HepG2 (cell line): ENCODE data around the gene ITGB2. TPM values are rescaled to one million over a fixed set of nuclear protein-coding genes. Genes with fewer than 3 reads are reported as not detected.

ENCODE experiments used
- ATAC-seq: fragments of 200-7000 bp; cut with Tn5 transposase; 3 replicates; pipeline ENCODE4 v1.9.1; 2020; ENCODE audit warnings: mild to moderate bottlenecking, moderate library complexity
- BruUV-seq: library from RNA; stranded (reverse); fragments of 400-500 nt; replicated peaks from 2 replicates; lab custom pipeline; 2021; lab: Mats Ljungman, UMichigan
- CTCF ChIA-PET: fragments of 300-600 bp; formaldehyde crosslinking; extraction: SDS; loops from one replicate; lab custom pipeline; 2021; ENCODE audit warnings: low total read pairs, inconsistent platforms, low intra/inter-chr PET ratio; lab: Yijun Ruan, JAX
- POLR2A ChIA-PET: fragments of 350-600 bp; sonication (Branson Sonifier 250); formaldehyde crosslinking; loops from one replicate; lab custom pipeline; 2020; ENCODE audit warnings: antibody characterized with exemption, inconsistent platforms; lab: Yijun Ruan, JAX
- DNase-seq: peaks from one replicate; pipeline ENCODE4 v3.0.0-alpha.2; 2015; ENCODE audit warnings: low spot score
- FAIRE-seq: peaks from 3 replicates; lab custom pipeline; 2011; peaks lifted over from hg19 to GRCh38; lab: Jason Lieb, UNC
- H2AFZ ChIP-seq: one replicate; pipeline ENCODE4 v1.6.1; 2011; ENCODE audit warnings: low read length, inconsistent platforms
- H3K27ac ChIP-seq: fragments of 300-600 bp; 3 replicates; pipeline ENCODE4 v1.8.0; 2011; ENCODE audit warnings: mixed run types, mild to moderate bottlenecking, mixed read lengths, low read length, inconsistent platforms; ENCODE audit not compliant: insufficient read depth; ENCODE audit errors: extremely low read length
- H3K27me3 ChIP-seq, 2 experiments: fragments of 200-600 bp in 1 of 2; 2 replicates in 1 of 2; 3 replicates in 1 of 2; pipeline versions ENCODE4 v1.6.0 to v1.8.0; 2011; ENCODE audit warnings: low read length in 2 of 2, mild to moderate bottlenecking in 2 of 2, moderate library complexity in 2 of 2, inconsistent platforms in 1 of 2; ENCODE audit not compliant: insufficient read depth in 2 of 2, control insufficient read depth in 1 of 2
- H3K36me3 ChIP-seq, 2 experiments: fragments of 200-600 bp in 1 of 2; replicated peaks in 1 of 2; 2 replicates in 1 of 2; 3 replicates in 1 of 2; pipeline versions ENCODE4 v1.5.1 to v1.8.0; 2011; ENCODE audit warnings: low read length in 2 of 2, inconsistent platforms in 1 of 2; ENCODE audit not compliant: insufficient read depth in 2 of 2, control insufficient read depth in 1 of 2
- H3K4me1 ChIP-seq: 2 replicates; pipeline ENCODE4 v1.5.1; 2012; ENCODE audit warnings: low read length, inconsistent platforms; ENCODE audit not compliant: insufficient read depth
- H3K4me2 ChIP-seq: 2 replicates; pipeline ENCODE4 v1.6.0; 2011; ENCODE audit warnings: low read depth, low read length, inconsistent platforms
- H3K4me3 ChIP-seq, 3 experiments: fragments of 200-600 bp in 1 of 3; sonication (generic), shearing (Covaris generic) in 1 of 3; replicated peaks in 1 of 3; 2 replicates each; pipeline ENCODE4 v1.5.1; 2011 to 2016; ENCODE audit warnings: low read length in 3 of 3, inconsistent platforms in 2 of 3, low read depth in 2 of 3, mild to moderate bottlenecking in 2 of 3, control low read depth in 1 of 3, mixed read lengths in 1 of 3; ENCODE audit not compliant: insufficient read depth in 1 of 3
- H3K79me2 ChIP-seq: one replicate; pipeline ENCODE4 v1.6.1; 2011; ENCODE audit warnings: low read length, inconsistent platforms; ENCODE audit not compliant: insufficient read depth
- H3K9ac ChIP-seq: 2 replicates; pipeline ENCODE4 v1.6.0; 2011; ENCODE audit warnings: mild to moderate bottlenecking, low read depth, low read length, inconsistent platforms; ENCODE audit not compliant: insufficient read depth
- H3K9me3 ChIP-seq: 2 replicates; pipeline ENCODE4 v1.5.1; 2012; ENCODE audit warnings: mild to moderate bottlenecking, low read length
- H4K20me1 ChIP-seq: 2 replicates; pipeline ENCODE4 v1.6.0; 2011; ENCODE audit warnings: inconsistent platforms, mild to moderate bottlenecking, low read length, moderate library complexity; ENCODE audit not compliant: insufficient read depth
- KLF13 ChIP-seq: sonication (generic); formaldehyde crosslinking; IDR thresholded peaks from 2 replicates; pipeline ENCODE4 v1.4.0; 2020; ENCODE audit warnings: mild to moderate bottlenecking, missing genetic modification reagents
- MYNN ChIP-seq: sonication (generic); formaldehyde crosslinking; IDR thresholded peaks from 2 replicates; pipeline ENCODE4 v1.4.0; 2020; ENCODE audit warnings: mild to moderate bottlenecking, low read depth, missing genetic modification reagents
- ZFP36L1 ChIP-seq: sonication (generic); formaldehyde crosslinking; IDR thresholded peaks from 2 replicates; pipeline ENCODE4 v1.8.0; 2022; ENCODE audit warnings: mild to moderate bottlenecking, missing genetic modification reagents, moderate library complexity
- ZNF263 ChIP-seq: sonication (generic); formaldehyde crosslinking; IDR thresholded peaks from 2 replicates; pipeline ENCODE4 v1.4.0; 2020; ENCODE audit warnings: missing genetic modification reagents
- ZNF772 ChIP-seq: sonication (generic); formaldehyde crosslinking; IDR thresholded peaks from 2 replicates; pipeline ENCODE4 v1.5.0; 2020; ENCODE audit warnings: mild to moderate bottlenecking, missing genetic modification reagents
- WGBS: methylation state at CpG from one replicate; pipeline ENCODE4 v1.1.6; 2017; ENCODE audit warnings: low lambda C conversion rate; 5-methylcytosine and 5-hydroxymethylcytosine counted together
- in situ Hi-C: cut with HindIII; loops from 2 replicates; pipeline ENCODE4 v1.10.0; 2017; ENCODE audit warnings: low pct_unique_long_range_greater_than_20kb; ENCODE audit not compliant: extremely low pct_ligation_motif_present
- intact Hi-C: fragments of 100-400 bp; cut with micrococcal nuclease; formaldehyde crosslinking; loops from one replicate; pipeline ENCODE4 v1.10.0; 2022; ENCODE audit not compliant: unreplicated experiment
- polyA plus RNA-seq, 8 experiments: library from polyadenylated mRNA; depleted of rRNA in 3 of 8; stranded (reverse) in 7 of 8; unstranded in 1 of 8; fragments of >200 nt; fragmentation: Illumina TruSeq in 4 of 8; extraction: Trizol in 4 of 8; gene quantifications; 2 replicates each; pipeline versions ENCODE4 v1.2.1 to v1.2.3, GENCODE V29; 2011 to 2016; ENCODE audit warnings: low read depth in 4 of 8, missing spikeins in 1 of 8, mixed read lengths in 1 of 8; ENCODE audit not compliant: insufficient read depth in 1 of 8
- total RNA-seq, 5 experiments: library from RNA; depleted of rRNA; stranded (reverse); fragments of >200 nt; fragmentation: Illumina TruSeq; extraction: Trizol; gene quantifications; 2 replicates each; pipeline ENCODE4 v1.2.3, GENCODE V29; 2016; ENCODE audit warnings: low read depth in 1 of 5
- TF ChIP-seq, protein P1 (sequence below): sonication (generic); formaldehyde crosslinking; IDR thresholded peaks from 2 replicates; pipeline ENCODE4 v1.5.1; 2020; ENCODE audit warnings: mild to moderate bottlenecking, missing genetic modification reagents, moderate library complexity
- TF ChIP-seq, protein P2 (sequence below): sonication (generic); formaldehyde crosslinking; IDR thresholded peaks from 2 replicates; pipeline ENCODE4 v1.9.0; 2021; ENCODE audit warnings: missing genetic modification reagents, borderline replicate concordance
- TF ChIP-seq, protein P3 (sequence below): sonication (generic); formaldehyde crosslinking; IDR thresholded peaks from 2 replicates; pipeline ENCODE4 v1.5.0; 2020; ENCODE audit warnings: mild to moderate bottlenecking, missing genetic modification reagents
- TF ChIP-seq, protein P4 (sequence below): sonication (generic); formaldehyde crosslinking; IDR thresholded peaks from 2 replicates; pipeline ENCODE4 v1.5.0; 2020; ENCODE audit warnings: missing genetic modification reagents

The ITGB2 gene
- total and polyA plus RNA-seq, 2 of the 13 experiments (the other 11 are each of a cell fraction or from before 2014, with no cell fraction given) = 4.2 to 18.0 TPM

DNA sequence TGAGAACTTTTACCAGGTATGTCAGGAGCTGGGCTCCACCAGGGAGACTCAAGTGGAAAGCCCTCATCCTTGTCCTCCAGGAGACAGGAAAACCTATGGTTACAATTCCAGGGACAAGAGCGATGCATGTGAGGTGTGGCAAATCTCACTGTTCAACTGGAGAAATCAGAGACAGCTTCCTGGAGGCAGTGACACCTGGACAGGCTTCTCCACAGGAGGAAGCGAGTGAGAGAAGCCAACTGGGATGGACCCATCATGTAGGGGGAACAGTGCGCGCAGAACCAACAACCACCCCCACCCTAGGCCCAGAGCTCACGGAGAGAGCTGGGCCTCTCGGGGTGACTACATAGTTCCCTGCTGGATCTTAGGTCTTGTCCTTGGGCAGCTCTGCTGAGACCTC lies 13.6 kb upstream of the ITGB2 start (continued):
- TF ChIP-seq, protein P1, sequence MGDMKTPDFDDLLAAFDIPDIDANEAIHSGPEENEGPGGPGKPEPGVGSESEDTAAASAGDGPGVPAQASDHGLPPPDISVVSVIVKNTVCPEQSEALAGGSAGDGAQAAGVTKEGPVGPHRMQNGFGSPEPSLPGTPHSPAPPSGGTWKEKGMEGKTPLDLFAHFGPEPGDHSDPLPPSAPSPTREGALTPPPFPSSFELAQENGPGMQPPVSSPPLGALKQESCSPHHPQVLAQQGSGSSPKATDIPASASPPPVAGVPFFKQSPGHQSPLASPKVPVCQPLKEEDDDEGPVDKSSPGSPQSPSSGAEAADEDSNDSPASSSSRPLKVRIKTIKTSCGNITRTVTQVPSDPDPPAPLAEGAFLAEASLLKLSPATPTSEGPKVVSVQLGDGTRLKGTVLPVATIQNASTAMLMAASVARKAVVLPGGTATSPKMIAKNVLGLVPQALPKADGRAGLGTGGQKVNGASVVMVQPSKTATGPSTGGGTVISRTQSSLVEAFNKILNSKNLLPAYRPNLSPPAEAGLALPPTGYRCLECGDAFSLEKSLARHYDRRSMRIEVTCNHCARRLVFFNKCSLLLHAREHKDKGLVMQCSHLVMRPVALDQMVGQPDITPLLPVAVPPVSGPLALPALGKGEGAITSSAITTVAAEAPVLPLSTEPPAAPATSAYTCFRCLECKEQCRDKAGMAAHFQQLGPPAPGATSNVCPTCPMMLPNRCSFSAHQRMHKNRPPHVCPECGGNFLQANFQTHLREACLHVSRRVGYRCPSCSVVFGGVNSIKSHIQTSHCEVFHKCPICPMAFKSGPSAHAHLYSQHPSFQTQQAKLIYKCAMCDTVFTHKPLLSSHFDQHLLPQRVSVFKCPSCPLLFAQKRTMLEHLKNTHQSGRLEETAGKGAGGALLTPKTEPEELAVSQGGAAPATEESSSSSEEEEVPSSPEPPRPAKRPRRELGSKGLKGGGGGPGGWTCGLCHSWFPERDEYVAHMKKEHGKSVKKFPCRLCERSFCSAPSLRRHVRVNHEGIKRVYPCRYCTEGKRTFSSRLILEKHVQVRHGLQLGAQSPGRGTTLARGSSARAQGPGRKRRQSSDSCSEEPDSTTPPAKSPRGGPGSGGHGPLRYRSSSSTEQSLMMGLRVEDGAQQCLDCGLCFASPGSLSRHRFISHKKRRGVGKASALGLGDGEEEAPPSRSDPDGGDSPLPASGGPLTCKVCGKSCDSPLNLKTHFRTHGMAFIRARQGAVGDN (CRISPR knock-in tag) = no peak; the same call in 1 of the 2 replicates
- no peak for TF ChIP-seq ZNF772 (CRISPR knock-in tag)
- no peak for TF ChIP-seq ZFP36L1 (CRISPR knock-in tag)
- TF ChIP-seq, protein P2, sequence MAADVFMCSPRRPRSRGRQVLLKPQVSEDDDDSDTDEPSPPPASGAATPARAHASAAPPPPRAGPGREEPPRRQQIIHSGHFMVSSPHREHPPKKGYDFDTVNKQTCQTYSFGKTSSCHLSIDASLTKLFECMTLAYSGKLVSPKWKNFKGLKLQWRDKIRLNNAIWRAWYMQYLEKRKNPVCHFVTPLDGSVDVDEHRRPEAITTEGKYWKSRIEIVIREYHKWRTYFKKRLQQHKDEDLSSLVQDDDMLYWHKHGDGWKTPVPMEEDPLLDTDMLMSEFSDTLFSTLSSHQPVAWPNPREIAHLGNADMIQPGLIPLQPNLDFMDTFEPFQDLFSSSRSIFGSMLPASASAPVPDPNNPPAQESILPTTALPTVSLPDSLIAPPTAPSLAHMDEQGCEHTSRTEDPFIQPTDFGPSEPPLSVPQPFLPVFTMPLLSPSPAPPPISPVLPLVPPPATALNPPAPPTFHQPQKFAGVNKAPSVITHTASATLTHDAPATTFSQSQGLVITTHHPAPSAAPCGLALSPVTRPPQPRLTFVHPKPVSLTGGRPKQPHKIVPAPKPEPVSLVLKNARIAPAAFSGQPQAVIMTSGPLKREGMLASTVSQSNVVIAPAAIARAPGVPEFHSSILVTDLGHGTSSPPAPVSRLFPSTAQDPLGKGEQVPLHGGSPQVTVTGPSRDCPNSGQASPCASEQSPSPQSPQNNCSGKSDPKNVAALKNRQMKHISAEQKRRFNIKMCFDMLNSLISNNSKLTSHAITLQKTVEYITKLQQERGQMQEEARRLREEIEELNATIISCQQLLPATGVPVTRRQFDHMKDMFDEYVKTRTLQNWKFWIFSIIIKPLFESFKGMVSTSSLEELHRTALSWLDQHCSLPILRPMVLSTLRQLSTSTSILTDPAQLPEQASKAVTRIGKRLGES = no peak

DNA sequence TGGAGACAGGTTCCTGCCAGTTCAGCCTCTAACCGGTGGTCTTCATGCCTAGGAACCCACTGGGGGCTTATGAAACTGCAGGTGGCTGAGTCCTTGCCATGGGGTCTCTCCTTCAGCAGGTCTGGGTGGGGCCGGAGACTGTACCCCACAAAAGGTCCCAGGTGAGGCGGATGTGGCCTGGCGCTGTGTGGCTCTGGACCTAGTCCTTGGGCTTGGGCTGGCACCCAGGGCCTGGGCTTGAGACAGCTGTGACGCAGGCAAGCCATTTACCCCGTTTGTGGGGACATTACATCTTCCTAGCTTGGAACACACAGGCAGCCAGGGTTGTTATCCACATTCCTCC lies 13.2 kb upstream of the ITGB2 start:
- in situ Hi-C loops = no loop called here
- Histone ChIP-seq H3K27me3 (peaks cover 1 to 4% of the 10 kb centered on the region in 2 experiments; a peak in 2 of 5 replicates), H3K9me3 (no peaks in the 10 kb centered on the region), H2AFZ (no peak overlapping the region), H3K4me1 (peaks cover 80% of the 10 kb centered on the region), H3K4me2 (no peak overlapping the region), H4K20me1 (no peaks in the 10 kb centered on the region), H3K4me3 (no peak overlapping the region), H3K27ac (no peak overlapping the region), H3K9ac (no peak overlapping the region), H3K36me3 (no peaks in the 10 kb centered on the region), H3K79me2 (no peaks in the 10 kb centered on the region)
- ATAC-seq (no peak), FAIRE-seq (no peak), DNase-seq (no peak)
- 81% methylated on average over 2 of the region's 6 CpGs for WGBS
- intact Hi-C loops = no loop called here
- CTCF ChIA-PET = interaction anchor here (2.3 kb wide), 1 partner anchor 41 kb away, joined by 6 read pairs; no protein-coding TSS in a partner anchor
- BruUV-seq = no TSS peak
- POLR2A ChIA-PET = interaction anchor here (1.2 to 1.3 kb wide), 2 partner anchors 12 to 40 kb away, joined by 3 to 4 read pairs; no protein-coding TSS in a partner anchor
- TF ChIP-seq, protein P3, sequence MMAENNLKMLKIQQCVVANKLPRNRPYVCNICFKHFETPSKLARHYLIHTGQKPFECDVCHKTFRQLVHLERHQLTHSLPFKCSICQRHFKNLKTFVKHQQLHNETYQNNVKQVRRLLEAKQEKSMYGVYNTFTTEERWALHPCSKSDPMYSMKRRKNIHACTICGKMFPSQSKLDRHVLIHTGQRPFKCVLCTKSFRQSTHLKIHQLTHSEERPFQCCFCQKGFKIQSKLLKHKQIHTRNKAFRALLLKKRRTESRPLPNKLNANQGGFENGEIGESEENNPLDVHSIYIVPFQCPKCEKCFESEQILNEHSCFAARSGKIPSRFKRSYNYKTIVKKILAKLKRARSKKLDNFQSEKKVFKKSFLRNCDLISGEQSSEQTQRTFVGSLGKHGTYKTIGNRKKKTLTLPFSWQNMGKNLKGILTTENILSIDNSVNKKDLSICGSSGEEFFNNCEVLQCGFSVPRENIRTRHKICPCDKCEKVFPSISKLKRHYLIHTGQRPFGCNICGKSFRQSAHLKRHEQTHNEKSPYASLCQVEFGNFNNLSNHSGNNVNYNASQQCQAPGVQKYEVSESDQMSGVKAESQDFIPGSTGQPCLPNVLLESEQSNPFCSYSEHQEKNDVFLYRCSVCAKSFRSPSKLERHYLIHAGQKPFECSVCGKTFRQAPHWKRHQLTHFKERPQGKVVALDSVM (CRISPR knock-in tag) = no peak
- TF ChIP-seq, protein P4, sequence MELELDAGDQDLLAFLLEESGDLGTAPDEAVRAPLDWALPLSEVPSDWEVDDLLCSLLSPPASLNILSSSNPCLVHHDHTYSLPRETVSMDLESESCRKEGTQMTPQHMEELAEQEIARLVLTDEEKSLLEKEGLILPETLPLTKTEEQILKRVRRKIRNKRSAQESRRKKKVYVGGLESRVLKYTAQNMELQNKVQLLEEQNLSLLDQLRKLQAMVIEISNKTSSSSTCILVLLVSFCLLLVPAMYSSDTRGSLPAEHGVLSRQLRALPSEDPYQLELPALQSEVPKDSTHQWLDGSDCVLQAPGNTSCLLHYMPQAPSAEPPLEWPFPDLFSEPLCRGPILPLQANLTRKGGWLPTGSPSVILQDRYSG = no peak
- no peak for TF ChIP-seq MYNN (CRISPR knock-in tag)
- TF ChIP-seq ZNF263 (CRISPR knock-in tag) = no peak
- TF ChIP-seq KLF13 = no peak
